ENCODE measurements around the gene PBX1. TPM values are rescaled to one million over a fixed set of nuclear protein-coding genes. Genes with fewer than 3 reads are reported as not detected.
A peak's percentile ranks its signal among the peaks of the same experiment; 100 is the strongest.

PBX1 gene
- total RNA-seq, 3 donors from 2014 or later = 64.5 to 126 (median 95.4) TPM

DNA sequence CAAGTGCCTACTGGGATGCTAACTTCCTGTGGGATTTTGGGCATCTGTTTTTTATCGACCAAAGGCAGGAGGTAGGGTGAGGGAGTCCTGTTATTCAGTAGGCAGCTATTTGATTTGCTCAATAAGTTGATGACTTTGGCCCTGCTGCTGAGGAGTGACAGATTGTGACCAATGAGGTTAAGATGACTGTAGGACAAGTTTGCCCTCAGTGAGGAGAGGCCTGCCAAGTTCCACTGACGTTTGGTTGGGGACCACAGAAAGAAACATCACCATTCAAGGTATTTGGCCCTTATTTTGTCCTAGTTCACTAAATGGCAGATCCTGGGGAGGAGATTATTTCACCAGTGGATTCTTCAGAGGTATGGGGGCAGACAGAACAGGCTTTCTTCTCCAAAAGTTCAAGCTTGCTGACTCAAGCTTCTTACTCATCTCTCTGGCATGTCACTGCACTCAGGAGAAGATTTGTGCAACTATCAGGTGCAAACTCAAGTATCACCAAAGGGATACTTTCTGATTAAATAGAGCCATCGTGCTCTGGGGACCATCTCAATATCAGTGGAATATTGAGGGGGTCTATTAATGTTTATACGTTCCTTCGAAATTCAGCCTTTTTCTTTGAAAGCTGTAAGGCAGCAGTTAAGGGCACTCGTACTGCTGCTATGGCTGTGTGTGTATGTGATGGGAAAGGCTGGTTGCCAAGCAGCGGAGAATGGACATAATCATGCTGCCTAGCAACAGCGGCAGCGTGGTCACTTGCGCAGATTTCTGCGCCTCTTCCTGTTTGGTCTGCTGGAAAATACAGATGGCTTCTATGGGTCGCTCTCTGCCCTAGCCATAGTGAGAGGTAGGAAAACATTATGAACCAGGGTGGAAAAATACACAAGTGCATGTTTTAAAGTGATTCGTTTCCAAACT, 78.7 kb downstream of the PBX1 start:
- intact Hi-C loops (cut with DNase I; ENCODE audit: low total_unique reads) = no loop called here
- no peaks in the 10 kb centered on the region for H3K36me3 ChIP-seq
- no peaks in the 10 kb centered on the region for H3K27me3 ChIP-seq
- H3K4me3 ChIP-seq = no peak overlapping the region
- peak overlapping the region; percentile 71 for H3K27ac ChIP-seq
- no peaks in the 10 kb centered on the region for H3K9me3 ChIP-seq
- peaks cover 0 to 6% of the 10 kb centered on the region in 2 donors for H3K4me1 ChIP-seq
- TF ChIP-seq POLR2AphosphoS5 (IDR thresholded peaks at IDR 0.05) (peak in 1 of 3 donors; percentile 20), POLR2A (IDR thresholded peaks at IDR 0.05) (no peak)
- peak in 1 of 2 donors; percentile 56 for DNase-seq (ENCODE audit: low spot score in 2 of 2)

GRCh38 chr1:164638492-164639202, 79.7 kb downstream of the PBX1 start:
- Histone ChIP-seq H3K4me1 (peaks cover 0 to 6% of the 10 kb centered on the region in 2 donors), H3K9me3 (no peaks in the 10 kb centered on the region), H3K27ac (peak overlapping the region; percentile 71), H3K36me3 (no peaks in the 10 kb centered on the region), H3K27me3 (no peaks in the 10 kb centered on the region), H3K4me3 (no peak overlapping the region)
- TF ChIP-seq CTCF (IDR thresholded peaks at IDR 0.05) (no peak), POLR2A (IDR thresholded peaks at IDR 0.05) (no peak), POLR2AphosphoS5 (IDR thresholded peaks at IDR 0.05) (no peak)
- DNase-seq (ENCODE audit: low spot score in 2 of 2) = no peak
- intact Hi-C loops (cut with DNase I; ENCODE audit: low total_unique reads) = no loop called here

DNA sequence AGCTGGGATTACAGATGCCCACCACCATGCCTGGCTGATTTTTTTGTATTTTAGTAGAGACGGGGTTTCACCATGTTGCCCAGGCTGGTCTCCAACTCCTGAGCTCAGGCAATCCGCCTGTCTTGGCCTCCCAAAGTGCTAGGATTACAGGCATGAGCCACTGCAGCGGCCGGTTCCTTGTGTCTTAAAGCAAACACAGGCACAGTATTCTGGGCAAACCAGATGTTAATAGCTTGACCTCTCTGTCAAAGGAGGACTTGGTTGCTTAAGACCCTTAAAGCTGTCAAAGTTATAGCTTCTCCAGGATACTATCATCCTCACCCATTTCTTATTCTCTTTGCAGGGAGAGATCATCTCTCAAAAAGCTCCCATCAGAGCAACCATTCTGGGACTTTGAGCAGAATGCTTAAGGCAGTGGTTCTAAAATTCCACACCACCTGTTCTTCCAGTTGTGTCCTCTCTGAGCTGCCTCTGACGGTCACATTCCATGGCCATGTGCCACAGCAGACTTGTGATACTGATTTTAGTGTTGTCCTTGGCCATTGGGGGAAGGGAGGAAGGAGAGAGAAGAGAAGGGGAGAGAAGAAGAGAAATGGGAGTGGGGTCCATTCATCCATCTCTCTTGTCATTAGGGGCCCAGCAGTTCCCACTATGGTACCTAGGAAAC, 81.8 kb downstream of the PBX1 start:
- Histone ChIP-seq H3K27ac (peak overlapping the region; percentile 69 to 88), H3K27me3 (no peaks in the 10 kb centered on the region), H3K4me1 (peaks cover 6 to 9% of the 10 kb centered on the region in 2 donors)

GRCh38 chr1:164641353-164641730, 82.4 kb downstream of the PBX1 start:
- peaks cover 6 to 9% of the 10 kb centered on the region in 2 donors for H3K4me1 ChIP-seq
- no peaks in the 10 kb centered on the region for H3K9me3 ChIP-seq
- TF ChIP-seq POLR2AphosphoS5 (IDR thresholded peaks at IDR 0.05) = no peak
- no peak for TF ChIP-seq CTCF (IDR thresholded peaks at IDR 0.05)
- no peak for TF ChIP-seq POLR2A (IDR thresholded peaks at IDR 0.05)
- no peaks in the 10 kb centered on the region for H3K36me3 ChIP-seq
- no peaks in the 10 kb centered on the region for H3K27me3 ChIP-seq
- H3K4me3 ChIP-seq = no peak overlapping the region
- peak overlapping the region; percentile 69 to 88 for H3K27ac ChIP-seq
- no peak for DNase-seq (ENCODE audit: low spot score in 2 of 2)
- intact Hi-C loops (cut with DNase I; ENCODE audit: low total_unique reads) = no loop called here

More for the DNA sequence above, 81.8 kb downstream of the PBX1 start:
- no peak for TF ChIP-seq POLR2A (IDR thresholded peaks at IDR 0.05)
- peak in 1 of 3 donors; percentile 64 for TF ChIP-seq POLR2AphosphoS5 (IDR thresholded peaks at IDR 0.05)
- no peak for TF ChIP-seq CTCF (IDR thresholded peaks at IDR 0.05)
- H3K36me3 ChIP-seq = no peaks in the 10 kb centered on the region
- intact Hi-C loops (cut with DNase I; ENCODE audit: low total_unique reads) = no loop called here
- H3K9me3 ChIP-seq = no peaks in the 10 kb centered on the region
- H3K4me3 ChIP-seq = no peak overlapping the region
- peak in 1 of 2 donors; percentile 79 for DNase-seq (ENCODE audit: low spot score in 2 of 2)

DNA sequence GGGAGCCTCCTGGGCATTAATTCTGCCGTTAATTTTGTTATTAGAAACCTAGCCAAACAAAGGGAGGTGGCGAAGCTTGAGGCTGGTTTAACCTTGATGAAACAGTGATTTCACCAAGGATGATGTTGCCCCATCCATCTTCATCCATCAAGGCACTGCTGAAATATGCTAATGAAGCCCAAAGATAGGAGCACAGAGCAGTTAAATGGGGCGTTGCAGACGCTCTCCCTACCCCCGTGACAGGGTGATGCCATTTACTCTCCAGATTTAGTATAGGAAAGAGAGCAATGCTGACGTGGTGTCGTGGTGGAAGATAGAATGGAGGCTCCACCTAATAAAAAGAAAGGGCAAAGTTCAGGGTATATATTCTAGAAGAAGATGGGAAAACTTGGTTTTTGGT, 84.0 kb downstream of the PBX1 start:
- intact Hi-C loops (cut with DNase I; ENCODE audit: low total_unique reads) = no loop called here
- H3K4me3 ChIP-seq = no peak overlapping the region
- no peak overlapping the region for H3K27ac ChIP-seq

More for the DNA sequence above, 84.0 kb downstream of the PBX1 start:
- Histone ChIP-seq H3K9me3 (no peaks in the 10 kb centered on the region), H3K27me3 (no peaks in the 10 kb centered on the region), H3K36me3 (no peaks in the 10 kb centered on the region), H3K4me1 (peaks cover 6 to 9% of the 10 kb centered on the region in 2 donors)
- no peak for TF ChIP-seq POLR2AphosphoS5 (IDR thresholded peaks at IDR 0.05)
- no peak for TF ChIP-seq POLR2A (IDR thresholded peaks at IDR 0.05)
- TF ChIP-seq CTCF (IDR thresholded peaks at IDR 0.05) = no peak
- no peak for DNase-seq (ENCODE audit: low spot score in 2 of 2)

Data from breast epithelium (tissue), 4 donors.